RKO (cell line): Measurements from ENCODE around the gene ZNF665.
A peak's percentile ranks its signal among the peaks of the same experiment; 100 is the strongest.
"Not testable (repeated sequence)": the region's sequence is repeated elsewhere in the genome, so short reads cannot be mapped to it uniquely, and the experiment has no call there.

Experiments
- DNase-seq: peaks from one replicate; pipeline ENCODE4 v3.0.0-alpha.2; 2016; ENCODE audit warnings: low spot score

The ZNF665 gene

DNA sequence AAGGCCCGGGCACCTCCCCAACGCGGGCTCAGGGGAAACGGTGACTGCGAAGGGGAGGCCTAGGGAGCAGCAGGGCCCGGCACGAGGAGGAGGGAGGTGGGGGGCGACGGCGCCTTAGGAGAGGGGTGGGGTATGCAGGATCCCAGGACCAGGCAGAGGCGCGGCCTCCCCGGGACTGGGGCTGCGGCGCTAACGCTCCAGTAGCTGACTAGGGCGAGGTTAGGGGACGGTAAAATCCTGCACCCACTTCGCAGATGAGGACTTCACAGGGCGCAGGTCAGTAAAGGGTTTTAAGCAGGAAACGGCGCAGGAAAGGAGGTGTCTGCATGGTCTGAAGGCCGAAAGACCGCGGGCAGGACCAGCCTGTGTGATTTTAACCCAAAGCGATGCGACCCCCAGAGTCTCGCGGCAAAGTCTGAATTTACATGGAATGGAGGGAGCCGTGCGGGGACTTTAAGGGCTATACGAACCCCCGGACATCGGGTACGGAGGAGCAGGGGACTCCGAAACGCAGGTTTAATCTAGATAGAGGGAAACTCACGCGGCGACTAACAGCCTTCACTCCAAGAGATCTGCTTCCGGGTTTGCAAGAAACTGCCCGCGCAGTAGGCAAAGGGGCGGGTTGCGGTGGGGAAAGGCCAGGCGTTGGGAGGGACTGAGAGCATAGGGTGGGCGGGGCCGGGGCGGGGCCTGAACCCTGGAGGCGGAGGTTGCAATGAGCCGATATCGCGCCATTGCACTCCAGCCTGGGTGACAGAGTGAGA is at the start of gene ZNF665:
Gene ZNF665, minus strand, starts transcription at position 588 of the 764 bp plus-strand sequence. CDS start 10,460 bp downstream, outside the sequence.
- DNase-seq: no peak

DNA sequence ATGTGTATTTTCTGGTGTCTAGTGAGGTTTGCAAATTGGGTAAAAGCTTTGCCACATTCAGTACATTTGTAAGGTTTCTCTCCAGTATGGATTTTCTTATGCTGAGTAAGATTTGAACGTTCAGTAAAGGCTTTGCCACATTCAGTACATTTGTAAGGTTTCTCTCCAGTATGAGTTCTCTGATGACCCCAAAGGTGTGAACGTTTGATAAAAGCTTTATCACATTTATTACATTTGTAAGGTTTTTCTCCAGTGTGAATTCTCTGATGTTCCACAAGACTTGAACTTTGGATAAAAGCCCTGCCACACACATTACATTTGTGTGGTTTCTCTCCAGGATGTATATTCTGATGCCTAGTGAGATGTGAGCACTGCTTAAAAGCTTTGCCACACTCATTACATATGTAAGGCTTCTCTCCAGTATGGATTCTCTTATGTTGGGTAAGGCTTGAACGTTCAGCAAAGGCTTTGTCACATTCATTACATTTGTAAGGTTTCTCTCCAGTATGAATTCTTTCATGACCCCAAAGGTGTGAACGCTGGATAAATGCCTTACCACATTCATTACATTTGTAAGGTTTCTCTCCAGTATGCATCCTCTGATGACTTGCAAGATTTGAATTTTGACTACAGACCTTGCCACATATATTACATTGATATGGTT is 44.1 kb upstream of the ZNF665 start:
- no peak for DNase-seq

DNA sequence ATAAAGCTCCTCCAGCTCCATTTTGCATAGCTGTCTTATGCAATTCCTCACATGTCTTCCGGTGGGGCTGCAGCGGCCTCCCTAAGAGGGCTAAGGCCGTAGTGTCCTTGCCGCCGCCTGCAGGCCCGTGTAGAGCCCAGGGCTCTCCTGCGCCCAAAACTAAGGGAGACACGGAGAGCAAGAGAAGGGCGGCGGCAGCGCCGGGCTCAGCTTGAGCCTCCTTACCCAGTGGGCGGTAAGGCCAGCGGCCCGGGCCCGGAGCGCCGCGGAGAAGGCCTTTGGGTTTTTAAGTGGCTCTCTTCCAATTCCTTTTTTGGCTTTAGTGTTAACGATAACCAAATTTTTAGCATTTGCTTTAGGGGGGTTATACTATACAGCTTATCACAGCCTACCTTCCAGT is 31.4 kb upstream of the ZNF665 start:
- no peak for DNase-seq

DNA sequence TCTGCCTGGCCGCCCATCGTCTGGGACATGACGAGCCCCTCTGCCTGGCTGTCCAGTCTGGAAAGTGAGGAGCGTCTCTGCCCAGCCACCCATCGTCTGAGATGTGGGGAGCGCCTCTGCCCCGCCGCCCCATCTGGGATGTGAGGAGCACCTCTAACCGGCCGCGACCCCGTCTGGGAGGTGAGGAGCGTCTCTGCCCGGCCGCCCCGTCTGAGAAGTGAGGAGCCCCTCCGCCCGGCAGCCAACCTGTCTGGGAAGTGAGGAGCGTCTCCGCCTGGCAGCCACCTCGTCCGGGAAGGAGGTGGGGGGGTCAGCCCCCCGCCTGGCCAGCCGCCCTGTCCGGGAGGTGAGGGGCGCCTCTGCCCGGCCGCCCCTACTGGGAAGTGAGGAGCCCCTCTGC is 29.6 kb upstream of the ZNF665 start:
- DNase-seq: not testable (repeated sequence)

DNA sequence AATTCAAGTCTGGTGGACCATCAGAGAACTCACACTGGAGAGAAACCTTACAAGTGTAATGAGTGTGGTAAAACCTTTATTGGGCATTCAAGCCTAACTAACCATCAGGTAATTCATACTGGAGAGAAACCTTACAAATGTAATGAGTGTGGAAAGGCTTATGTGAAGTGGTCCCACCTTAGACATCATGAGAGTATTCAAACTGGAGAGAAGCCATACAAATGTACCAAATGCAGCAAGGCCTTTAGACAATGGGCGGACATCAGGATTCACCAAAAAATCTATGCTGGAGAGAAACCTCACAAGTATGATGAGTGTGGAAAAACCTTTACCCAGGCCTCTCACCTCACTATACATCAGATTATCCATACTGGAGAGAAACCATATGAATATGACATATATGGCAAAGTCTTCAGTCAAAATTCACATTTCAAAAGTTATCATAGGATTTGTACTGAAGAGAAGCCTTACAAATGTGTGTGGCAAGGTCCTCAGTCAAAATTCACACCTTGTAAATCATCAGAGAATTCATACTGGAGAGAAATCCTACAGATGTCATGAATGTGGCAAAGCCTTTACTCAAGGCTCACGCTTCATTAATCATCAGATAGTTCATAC is 19.7 kb upstream of the ZNF665 start:
- no peak for DNase-seq

DNA sequence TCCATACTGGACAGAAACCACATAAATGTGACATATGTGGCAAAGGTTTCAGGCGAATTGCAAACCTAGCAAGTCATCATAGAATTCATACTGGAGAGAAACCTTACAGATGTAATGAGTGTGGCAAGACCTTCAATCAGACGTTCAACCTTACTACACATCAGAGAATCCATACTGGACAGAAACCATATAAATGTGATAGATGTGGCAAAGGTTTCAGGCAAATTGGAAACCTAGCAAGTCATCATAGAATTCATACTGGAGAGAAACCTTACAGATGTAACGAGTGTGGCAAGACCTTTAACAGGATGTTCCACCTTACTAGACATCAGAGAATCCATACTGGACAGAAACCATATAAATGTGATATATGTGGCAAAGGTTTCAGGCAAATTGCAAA is 18.4 kb upstream of the ZNF665 start:
- DNase-seq: not testable (repeated sequence)

DNA sequence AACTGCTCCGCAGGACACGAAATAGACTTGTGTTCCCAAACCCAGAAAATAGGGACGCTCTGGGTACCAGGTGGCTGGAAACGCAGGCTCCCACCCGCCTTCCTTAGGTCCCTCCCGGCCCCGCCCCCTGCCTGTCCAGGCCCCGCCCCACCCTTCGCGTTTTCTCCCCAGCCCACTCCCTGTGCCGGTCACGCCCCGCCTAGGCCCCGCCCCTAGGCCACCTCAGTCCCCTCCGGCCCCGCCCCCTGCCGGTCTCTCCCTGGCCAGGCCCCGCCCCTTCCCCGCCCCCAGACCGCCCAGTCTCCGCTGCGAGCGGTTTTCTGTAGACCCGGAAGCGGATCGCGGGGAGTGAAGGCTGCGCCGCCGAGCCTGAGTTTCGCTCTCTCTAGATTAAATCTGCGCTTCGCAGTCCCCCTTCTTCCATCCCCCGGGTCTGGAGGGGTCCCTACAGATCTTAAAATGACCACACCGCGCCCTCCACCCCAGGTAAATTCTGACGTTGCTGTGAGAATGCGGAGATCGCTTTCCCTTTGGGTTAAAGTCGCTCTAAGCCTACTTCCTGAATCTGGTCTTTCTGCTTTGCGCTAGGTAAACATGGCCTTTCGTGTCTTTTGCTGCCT is 3.7 kb upstream of the ZNF665 start:
- DNase-seq: no peak

DNA sequence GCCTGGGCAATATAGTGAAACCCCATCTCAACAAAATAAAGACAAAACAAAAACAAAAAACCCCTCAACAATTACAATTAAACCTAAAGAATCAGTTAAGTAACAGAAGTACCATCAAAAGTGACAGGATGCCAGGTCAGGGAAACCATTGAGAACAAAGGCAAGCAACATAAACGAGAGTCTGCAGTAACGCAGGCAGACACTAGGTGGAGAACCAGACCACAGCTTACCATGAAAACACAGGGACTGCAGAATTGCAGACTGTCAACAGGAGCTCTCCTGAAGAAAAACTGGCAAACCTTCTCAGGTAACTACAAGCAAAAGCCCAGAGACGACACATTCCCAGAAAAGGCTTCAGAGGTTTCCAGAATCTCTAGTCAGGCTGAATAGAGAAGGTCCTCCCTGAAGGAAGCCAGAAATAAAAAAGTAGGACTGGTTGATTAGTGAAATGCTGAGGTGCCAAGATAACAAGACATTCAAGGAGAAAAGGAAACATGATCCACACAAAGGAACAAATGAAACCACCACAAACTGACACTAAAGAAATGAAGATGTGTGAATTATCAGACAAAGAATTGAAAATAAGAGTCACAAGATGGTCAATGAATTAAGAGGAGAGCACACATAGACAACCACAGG is 2.2 kb upstream of the ZNF665 start:
- peak; percentile 78 for DNase-seq

DNA sequence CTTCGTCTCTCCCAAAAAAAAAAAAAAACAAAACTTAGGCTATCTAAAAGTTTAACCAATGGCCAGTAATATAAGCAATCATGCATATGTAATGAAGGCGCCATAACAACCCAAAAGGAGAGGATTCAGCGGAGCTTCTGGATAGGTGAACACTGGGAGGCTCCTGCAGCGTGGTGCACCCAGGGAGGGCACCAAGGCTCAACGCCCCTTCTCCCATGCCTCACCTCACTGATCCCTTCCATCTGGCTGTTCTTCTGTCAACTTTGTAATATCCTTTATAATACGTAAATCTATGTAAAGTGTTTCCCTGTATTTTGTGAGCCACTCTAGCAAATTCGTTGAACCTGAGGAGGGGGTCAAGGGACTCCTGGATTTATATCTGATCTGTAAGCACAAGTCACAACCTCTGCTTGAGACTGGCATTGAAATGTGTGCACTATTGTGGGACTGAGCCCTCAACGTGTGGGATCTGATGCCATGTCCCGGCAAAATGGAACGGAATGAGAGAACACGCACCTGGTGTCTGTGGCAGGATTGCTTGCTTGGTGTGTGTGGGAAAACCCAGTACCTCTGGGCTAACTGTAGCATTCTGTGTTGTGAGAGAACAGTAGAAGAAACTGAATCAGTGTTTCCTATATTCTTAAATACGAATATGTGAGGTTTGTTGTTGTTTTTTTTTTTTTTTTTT is 521 bp upstream of the ZNF665 start:
- DNase-seq: no peak

DNA sequence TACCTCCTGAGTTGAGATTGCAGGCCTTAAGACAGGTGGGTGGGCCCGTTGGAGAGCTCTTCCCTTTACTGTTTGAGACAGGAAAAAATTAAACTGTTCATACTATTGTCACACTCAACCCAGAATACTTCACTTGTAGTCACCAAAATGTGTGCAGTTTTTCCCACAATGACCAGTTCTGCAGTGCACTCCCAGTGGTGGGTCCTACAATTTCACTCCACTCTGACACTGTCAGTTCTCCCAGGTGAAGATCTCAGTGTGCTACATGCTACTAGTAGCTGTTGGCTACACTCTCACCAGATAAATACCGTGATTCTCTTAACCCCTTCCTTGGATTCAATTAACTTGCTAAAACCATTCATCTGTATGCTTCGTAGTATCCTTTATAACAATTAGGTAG is 2.9 kb downstream of the ZNF665 start:
- peak; percentile 7 for DNase-seq

DNA sequence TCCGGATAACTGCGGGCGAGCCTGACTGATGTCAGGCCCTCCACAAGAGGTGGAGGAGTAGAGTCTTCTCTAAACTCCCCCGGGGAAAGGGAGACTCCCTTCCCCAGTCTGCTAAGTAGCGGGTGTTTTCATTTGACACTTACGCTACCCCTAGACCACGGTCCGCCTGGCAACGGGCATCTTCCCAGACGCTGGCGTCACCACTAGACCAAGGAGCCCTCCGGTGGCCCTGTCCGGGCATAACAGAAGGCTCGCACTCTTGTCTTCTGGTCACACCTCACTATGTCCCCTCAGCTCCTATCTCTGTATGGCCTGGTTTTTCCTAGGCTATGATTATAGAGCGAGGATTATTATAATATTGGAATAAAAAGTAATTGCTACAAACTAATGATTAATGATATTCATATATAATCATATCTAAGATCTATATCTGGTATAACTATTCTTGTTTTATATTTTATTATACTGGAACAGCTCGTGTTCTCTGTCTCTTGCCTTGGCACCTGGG is 3.4 kb downstream of the ZNF665 start:
- not testable (repeated sequence) for DNase-seq

DNA sequence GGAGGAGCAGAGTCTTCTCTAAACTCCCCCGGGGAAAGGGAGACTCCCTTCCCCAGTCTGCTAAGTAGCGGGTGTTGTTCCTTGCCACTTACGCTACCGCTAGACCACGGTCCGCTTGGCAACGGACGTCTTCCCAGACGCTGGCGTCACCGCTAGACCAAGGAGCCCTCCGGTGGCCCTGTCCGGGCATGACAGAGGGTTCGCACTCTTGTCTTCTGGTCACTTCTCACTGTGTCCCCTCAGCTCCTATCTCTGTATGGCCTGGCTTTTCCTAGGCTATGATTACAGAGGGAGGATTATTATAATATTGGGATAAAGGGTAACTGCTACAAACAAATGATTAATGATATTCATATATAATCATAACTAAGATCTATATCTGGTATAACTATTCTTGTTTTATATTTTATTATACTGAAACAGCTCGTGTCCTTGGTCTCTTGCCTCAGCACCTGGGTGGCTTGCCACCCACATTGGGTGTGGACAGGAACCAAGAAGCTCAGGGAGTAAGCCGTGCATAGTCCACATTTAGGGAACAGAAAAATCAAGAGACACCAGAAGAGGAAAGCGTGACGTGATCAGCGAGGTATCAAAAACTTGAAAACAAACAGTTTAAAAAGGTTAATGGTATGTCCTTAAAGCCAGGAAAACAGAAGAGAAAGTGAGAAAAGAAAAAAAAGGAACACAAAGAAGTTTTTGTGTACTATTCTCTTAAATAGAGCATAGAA is 7.8 kb downstream of the ZNF665 start:
- not testable (repeated sequence) for DNase-seq

DNA sequence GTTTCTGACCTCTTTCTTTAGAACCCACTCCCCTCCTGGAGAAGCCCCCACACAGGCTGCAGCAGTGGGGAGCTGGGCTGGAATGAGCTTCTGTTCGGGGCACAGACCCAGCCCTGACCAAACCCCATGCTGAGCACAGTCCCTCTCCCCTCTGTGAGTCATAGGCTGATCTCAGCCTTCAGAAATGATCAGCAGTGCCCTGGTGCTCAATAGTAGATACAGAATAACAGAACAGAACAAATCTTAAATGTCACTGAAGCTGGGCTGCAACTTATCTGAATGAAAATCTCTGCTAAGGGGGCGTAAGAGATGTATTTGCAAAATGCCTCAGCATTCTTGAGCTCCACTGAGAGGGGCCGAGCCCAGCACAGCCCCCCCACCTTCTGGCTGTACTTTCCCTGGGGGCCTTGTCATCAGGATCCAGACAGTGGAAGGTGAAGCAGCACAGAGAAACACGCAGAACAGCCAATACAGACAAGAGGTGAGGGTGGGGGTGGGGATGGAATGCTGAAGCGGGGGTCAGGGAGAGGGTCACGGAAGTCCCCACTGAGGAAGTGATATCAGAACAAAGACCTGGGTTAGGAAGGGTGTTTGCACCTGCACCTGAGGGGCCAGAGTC is 9.9 kb downstream of the ZNF665 start:
- DNase-seq: peak; percentile 20

DNA sequence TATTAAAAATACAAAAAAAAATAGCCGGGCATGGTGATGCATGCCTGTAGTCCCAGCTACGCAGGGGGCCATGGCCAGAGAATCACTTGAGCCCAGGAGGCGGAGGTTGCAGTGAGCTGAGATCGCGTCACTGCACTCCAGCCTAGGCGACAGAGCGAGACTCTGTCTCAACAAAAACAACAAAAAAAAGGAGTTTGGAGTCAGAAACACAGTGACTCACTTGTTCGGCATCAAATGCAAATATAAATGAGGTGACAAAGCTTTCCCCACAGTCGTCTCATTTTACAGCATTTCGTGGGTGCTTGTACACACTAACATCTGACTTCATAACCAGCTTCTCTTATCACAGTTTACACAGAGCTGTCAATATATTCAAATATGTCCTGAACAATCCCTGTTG is 11.0 kb downstream of the ZNF665 start:
- peak; percentile 83 for DNase-seq

DNA sequence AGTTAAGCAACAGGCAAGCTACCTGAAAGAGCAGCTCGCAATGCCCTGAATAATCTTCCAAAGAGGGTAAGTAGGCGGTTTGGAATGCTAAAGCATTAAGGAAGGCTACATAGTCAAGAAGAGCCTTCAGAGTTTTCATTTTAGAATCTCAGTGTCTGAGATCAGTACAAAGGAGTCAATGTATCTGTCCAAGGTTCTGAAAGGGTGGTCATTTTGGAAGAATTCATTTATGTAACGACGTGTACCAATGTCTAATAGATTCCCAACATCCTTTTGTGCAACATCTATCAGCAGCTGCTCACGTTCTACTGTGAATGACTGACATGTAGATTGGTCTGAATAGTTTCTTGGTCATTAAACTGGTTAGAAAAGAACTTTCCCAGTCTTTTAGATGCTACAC is 15.2 kb downstream of the ZNF665 start:
- peak; percentile 55 for DNase-seq

DNA sequence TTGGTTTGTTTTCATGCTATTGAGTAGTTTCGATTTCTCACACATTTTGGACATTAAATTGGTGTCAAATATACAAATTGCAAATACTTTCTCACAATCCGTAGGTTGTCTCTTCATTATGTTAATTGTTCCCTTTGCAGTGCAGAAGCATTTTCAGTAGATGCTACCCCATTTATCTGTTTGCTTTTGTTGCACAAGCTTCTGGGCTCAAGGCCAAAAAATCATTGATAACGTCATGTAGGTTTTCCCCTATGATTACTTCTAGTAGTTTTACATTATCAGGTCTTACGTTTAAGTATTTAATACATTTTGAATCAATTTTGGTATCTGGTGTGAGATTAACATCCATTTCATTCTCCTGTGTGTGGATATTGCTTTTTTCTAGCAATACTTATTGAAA is 20.3 kb downstream of the ZNF665 start:
- DNase-seq: no peak

DNA sequence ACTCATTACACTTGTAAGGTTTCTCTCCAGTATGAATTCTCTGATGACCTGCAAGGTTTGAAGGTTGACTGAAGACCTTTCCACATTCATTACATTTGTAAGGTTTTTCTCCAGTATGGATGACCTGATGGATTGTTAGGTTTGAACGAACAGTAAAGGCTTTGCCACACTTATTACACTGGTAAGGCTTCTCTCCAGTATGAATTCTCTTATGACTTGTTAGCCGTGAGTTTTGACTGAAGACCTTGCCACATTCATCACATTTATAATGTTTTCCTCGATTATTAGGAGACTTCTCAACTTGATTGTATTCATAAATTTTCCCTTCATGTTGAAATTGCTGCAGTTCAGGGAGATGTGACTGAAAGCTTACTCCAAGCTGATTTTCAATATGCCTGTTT is 27.5 kb downstream of the ZNF665 start:
- DNase-seq: no peak

DNA sequence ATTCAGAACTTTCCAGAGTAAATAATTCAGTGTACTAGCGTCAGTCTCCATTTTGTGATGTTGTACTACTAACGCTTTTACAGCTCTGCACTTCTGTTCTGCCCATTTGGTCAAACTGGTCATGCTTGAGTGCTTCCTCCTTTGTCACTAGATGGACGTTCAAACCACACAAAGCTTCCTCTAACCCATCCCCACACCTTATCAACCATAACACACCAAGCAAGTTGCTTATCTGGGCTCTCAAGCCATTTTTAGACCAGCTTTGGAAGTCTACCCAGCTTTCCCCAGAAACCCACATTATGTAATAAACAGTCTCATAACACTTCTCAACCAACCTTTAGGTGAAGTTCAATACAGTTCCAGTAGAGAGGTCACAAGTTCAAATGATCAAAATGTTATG is 32.0 kb downstream of the ZNF665 start:
- DNase-seq: no peak

DNA sequence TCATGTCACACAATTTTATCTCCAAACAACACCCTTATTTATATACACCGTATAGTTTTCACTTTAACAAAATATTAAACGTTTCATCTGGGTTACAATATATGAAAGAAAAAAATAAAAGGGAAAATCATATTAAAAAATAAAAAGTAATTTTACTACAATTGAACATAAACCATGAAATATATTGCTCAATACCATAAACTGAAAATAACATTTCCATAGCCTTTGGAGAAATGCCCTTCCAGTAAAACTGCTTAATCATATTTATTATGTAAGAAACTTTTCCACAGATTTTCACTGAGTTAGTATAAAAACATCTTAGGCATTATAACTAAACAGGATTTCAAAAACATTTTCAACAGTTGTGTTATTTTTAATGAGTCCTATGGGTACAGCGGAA is 32.8 kb downstream of the ZNF665 start:
- no peak for DNase-seq

DNA sequence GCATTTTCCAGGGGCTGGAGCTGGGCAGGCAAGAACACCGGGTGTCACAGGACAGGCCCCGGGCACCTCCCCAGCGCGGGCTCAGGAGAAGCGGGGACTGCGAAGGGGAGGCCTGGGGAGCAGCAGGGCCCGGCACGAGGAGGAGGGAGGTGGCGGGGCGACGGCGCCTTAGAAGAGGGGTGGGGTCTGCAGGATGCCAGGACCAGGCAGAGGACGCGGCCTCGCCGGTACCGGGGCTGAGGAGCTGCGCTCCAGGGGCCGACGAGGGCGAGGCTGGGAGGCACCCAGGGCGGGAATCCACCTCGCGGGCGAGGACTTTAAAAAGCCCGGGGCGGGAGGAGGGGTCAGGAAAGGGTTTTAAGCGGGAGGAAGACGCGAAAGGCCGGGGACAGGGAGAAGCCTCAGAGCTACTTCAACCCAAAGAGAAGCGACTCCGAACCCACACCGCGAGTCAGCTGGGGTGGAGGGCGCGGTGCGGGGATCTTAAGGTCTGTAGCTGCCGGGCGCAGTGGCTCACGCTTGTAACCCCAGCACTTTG is 35.0 kb downstream of the ZNF665 start:
- DNase-seq: no peak
